ENCODE results near the gene GUCY1A1.

GRCh38 chr4:155735496-155735895, 68.8 kb downstream of the GUCY1A1 start:
- TF ChIP-seq CTCF (IDR thresholded peaks at IDR 0.05) = no peak
- no peak for TF ChIP-seq POLR2A (IDR thresholded peaks at IDR 0.05)
- no peak for TF ChIP-seq POLR2AphosphoS5 (IDR thresholded peaks at IDR 0.05)
